ENCODE data around the gene KAT7.

Gene KAT7

DNA sequence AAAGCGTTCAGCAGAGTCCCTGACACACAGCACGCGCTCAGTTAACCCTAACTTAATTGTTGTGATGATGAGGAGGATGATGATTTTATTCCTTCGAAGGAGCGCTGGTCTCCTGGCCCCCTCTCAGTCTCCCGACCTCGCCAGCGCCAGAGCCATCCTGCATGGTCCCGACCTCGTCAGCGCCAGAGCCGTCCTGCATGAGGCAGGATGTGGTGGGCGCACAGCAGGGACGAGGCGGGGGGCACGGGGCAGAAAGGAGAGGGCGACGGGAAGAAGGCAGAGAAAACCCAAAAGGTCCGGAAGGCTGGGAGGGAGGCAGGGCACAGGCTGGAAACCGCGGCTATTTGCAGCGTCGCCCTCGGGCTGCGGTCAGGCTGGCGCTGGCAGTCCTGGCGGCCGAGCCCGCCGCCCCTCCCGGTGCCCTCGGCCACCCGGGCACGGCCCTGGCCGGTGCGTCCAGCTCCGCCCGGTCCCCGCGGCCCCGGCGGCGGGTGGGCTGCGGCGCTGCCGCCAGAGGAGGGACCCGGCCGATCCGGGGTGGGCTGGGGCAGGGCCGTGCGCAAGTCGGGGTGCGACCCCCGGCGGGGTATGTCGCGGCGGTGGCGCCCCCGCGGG, 62.4 kb downstream of the KAT7 start:
- TF ChIP-seq, protein P1, sequence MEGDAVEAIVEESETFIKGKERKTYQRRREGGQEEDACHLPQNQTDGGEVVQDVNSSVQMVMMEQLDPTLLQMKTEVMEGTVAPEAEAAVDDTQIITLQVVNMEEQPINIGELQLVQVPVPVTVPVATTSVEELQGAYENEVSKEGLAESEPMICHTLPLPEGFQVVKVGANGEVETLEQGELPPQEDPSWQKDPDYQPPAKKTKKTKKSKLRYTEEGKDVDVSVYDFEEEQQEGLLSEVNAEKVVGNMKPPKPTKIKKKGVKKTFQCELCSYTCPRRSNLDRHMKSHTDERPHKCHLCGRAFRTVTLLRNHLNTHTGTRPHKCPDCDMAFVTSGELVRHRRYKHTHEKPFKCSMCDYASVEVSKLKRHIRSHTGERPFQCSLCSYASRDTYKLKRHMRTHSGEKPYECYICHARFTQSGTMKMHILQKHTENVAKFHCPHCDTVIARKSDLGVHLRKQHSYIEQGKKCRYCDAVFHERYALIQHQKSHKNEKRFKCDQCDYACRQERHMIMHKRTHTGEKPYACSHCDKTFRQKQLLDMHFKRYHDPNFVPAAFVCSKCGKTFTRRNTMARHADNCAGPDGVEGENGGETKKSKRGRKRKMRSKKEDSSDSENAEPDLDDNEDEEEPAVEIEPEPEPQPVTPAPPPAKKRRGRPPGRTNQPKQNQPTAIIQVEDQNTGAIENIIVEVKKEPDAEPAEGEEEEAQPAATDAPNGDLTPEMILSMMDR (IDR thresholded peaks at IDR 0.05; ENCODE audit: control insufficient read depth, insufficient read depth, low read depth, low read length, missing control alignments) = no peak
- H3K4me3 ChIP-seq (ENCODE audit: control insufficient read depth, low read depth, low read length) = peak overlapping the region; percentile 52
- no peak for DNase-seq (ENCODE audit: low read depth)

DNA sequence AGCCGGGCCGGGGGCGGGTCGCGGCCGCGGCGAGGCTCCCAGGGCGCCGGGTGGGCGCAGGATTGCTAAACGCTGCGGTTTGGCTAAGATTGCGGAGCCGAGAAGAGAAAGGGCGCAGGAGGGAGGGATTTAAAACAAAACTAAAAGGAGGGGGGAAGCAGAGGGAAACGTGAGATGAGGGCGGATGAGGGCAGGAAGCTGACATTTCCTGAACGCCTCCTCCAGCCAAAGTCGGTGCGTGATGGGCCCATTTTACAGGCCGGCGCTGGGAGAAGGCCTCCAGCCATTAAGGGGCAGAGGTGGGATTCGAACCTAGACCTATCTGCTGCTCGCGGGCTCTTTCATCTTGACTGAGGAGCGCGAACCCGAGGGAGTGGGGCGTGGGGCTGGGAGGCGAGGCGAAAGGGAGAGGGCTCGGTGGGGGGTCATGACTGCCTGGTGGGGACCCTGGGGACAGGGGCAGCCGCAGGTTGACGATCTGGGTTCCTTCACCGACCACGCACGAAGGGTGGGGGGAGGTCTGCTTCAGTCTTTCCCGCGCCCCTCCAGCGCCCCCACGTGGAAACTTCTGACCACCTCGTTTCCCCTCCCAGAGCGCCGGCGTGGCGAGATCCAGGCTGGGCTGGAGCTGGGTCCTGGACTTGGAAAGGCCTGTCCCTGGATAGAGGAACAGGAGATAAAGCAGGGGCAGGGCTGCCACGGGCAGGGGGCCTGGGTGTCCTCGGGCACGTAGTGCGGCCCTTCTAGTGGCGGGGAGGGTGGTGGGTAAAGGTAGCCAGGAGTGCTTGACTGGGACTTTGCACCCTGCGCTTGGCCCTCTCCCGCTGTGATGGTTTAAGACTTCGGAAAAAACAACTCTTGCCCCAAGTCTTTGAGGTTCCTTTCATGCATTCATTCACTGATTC, 63.2 kb downstream of the KAT7 start:
- TF ChIP-seq, protein P1 (IDR thresholded peaks at IDR 0.05; ENCODE audit: control insufficient read depth, insufficient read depth, low read depth, low read length, missing control alignments) = peak; percentile 82
- peak; percentile 20 for DNase-seq (ENCODE audit: low read depth)
- peak overlapping the region; percentile 52 for H3K4me3 ChIP-seq (ENCODE audit: control insufficient read depth, low read depth, low read length)

DNA sequence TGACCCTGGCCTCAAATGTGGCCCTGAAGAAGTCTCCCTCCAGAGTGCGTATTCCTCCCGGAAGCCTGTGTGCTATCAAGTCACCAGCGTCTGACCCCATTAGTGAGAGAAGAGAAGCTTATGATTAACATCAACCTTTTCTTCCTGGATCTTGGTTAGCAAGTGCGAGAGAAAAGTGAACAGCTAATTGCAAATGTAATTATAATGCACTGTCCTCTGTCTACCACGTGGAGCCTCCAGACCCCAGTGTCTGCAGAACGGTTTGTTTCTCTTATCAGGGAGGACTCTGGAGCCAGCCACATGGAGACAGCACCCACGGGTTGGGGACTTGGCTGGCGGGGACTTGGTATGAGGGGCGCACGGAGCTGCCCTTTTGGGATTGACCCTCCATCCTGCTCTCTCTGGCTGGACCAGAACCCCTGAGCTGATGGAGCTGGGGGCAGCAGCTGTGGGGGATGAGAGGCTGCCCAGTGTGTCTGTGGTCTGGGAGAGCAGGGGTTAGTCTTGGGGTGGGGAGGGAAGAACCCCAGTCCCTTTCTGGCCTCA, 65.1 kb downstream of the KAT7 start:
- H3K4me3 ChIP-seq (ENCODE audit: control insufficient read depth, low read depth, low read length) = no peak overlapping the region
- TF ChIP-seq, protein P1 (IDR thresholded peaks at IDR 0.05; ENCODE audit: control insufficient read depth, insufficient read depth, low read depth, low read length, missing control alignments) = no peak
- DNase-seq (ENCODE audit: low read depth) = no peak

DNA sequence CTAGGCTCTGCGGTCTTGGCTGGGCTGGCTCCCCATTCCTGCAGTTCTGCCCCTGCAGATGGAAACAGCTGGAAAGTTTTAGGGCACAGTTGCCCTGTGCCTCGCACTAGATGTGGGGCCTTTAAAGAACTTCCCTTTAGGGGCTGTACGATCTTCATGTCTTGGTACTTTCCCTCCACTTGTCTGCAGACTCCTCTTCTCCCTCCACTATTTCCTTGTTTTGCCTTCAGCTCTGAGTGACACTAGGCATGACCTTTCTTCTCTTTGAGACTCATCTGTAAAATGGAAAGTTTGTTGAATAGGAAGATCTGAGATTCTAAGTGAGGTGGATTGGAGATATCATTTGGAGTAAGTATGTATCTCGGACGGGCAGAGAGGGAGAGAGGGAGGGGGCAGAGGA, 65.6 kb downstream of the KAT7 start:
- TF ChIP-seq, protein P1 (IDR thresholded peaks at IDR 0.05; ENCODE audit: control insufficient read depth, insufficient read depth, low read depth, low read length, missing control alignments) = no peak
- no peak overlapping the region for H3K4me3 ChIP-seq (ENCODE audit: control insufficient read depth, low read depth, low read length)
- no peak for DNase-seq (ENCODE audit: low read depth)

DNA sequence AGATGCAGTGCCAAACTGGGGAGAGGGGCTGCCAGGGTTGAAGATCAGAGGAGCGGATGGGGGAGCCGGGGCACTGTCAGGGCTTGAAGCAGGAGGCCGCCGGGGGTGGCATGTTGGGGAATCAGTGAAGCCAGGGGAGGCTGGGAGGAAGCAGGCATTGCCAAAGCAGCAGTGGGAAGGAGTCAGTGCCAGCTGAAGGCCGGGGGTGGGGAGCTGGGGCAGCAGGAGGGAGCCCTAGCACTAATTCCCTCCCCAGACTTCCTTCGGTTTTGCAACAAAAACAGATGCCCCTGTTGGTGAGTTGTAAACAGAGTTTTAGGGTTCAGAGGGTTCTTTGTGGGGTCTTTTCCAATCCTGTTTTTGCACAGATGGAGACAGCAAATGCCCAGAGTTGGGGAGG, 70.3 kb downstream of the KAT7 start:
- TF ChIP-seq, protein P1 (IDR thresholded peaks at IDR 0.05; ENCODE audit: control insufficient read depth, insufficient read depth, low read depth, low read length, missing control alignments) = no peak
- no peak overlapping the region for H3K4me3 ChIP-seq (ENCODE audit: control insufficient read depth, low read depth, low read length)
- DNase-seq (ENCODE audit: low read depth) = no peak

DNA sequence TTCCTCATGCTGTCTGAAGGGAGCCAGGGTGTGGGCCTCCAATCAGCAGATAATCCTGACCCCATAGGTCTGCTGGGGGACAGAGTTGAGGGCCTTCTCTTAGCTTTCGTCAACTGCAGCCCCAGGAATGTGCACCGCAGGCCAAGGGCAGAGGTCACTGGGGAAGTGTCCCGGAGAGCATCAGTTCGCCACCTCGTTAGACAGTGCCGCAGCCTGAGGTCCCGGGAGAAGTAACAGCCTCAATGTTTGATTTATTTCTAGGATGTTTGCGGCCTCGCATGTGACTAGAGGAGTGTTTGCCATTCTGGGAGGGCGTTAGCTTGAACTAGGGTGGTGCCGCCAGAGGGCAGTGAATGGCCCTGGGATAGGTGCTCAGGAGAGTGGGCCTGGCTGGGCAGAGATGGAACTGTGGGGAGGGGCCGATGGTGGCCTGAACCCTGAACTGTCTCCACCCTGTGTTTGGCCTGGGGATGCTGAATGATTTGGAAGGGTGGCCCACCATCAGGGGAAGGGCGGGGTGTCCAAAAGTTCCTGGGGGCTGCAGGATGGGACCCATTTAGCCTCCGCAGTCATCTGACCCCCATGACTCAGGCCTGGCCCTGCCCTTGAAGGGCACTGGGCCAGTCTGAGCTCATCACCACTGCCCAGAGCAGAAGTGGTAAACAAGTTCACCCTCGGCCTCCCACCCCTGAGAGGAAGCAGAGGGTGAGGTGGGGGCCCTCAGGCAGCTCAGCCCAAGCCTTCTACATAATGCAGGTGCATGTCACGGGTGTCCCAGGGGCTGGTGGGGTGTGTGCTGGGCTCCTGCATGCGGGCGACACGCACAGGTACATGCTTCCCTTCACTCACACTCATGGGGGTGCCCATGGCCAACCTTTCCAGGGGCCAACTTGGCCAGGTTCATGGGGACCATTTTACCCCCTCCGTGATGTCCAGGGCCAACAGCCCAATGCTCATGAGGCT, 71.8 kb downstream of the KAT7 start:
- DNase-seq (ENCODE audit: low read depth) = no peak
- TF ChIP-seq, protein P1 (IDR thresholded peaks at IDR 0.05; ENCODE audit: control insufficient read depth, insufficient read depth, low read depth, low read length, missing control alignments) = no peak
- H3K4me3 ChIP-seq (ENCODE audit: control insufficient read depth, low read depth, low read length) = no peak overlapping the region
